Large intestine (tissue), 3 donors: ENCODE data around the gene PPP4C. TPM values are rescaled to one million over a fixed set of nuclear protein-coding genes. Genes with fewer than 3 reads are reported as not detected.
"Not testable (repeated sequence)": the region's sequence is repeated elsewhere in the genome, so short reads cannot be mapped to it uniquely, and the experiment has no call there.

Experiments used
- DNase-seq, 2 donors: peaks; one replicate each; pipeline versions ENCODE4 v3.0.0 to v3.0.0-alpha.2; 2013
- H3K27ac ChIP-seq: one replicate; pipeline ENCODE4 v1.5.1; 2013; ENCODE audit warnings: low read length
- H3K27me3 ChIP-seq: 2 replicates; pipeline ENCODE4 v1.6.1; 2013; ENCODE audit warnings: low read length; ENCODE audit not compliant: control insufficient read depth, insufficient read depth
- H3K36me3 ChIP-seq: 2 replicates; pipeline ENCODE4 v1.6.1; 2013; ENCODE audit warnings: low read length; ENCODE audit not compliant: control insufficient read depth, insufficient read depth
- H3K4me1 ChIP-seq: one replicate; pipeline ENCODE4 v1.6.1; 2013; ENCODE audit warnings: low read length; ENCODE audit not compliant: control insufficient read depth, insufficient read depth
- H3K4me3 ChIP-seq: one replicate; pipeline ENCODE4 v1.5.1; 2013; ENCODE audit warnings: low read length
- H3K9me3 ChIP-seq: one replicate; pipeline ENCODE4 v1.6.1; 2013; ENCODE audit warnings: mild to moderate bottlenecking, low read depth, low read length, moderate library complexity; ENCODE audit not compliant: control insufficient read depth
- WGBS: methylation state at CpG from one replicate; pipeline ENCODE4 v1.1.5; 2013; ENCODE audit warnings: low lambda C conversion rate; ENCODE audit not compliant: insufficient coverage; 5-methylcytosine and 5-hydroxymethylcytosine counted together
- polyA plus RNA-seq: library from polyadenylated mRNA; unstranded; fragments of 120-200 nt; gene quantifications from one replicate; pipeline ENCODE4 v1.2.1, GENCODE V29; 2013

The PPP4C gene
- polyA plus RNA-seq, 1 donor = 97.9 TPM

GRCh38 chr16:30114411-30114810 lies 38.6 kb downstream of the PPP4C start:
- Histone ChIP-seq H3K4me1 (peaks cover 56% of the 10 kb centered on the region), H3K27ac (peak overlapping the region; percentile 88), H3K4me3 (no peak overlapping the region), H3K27me3 (no peaks in the 10 kb centered on the region), H3K36me3 (peaks cover 89% of the 10 kb centered on the region), H3K9me3 (peaks cover 3% of the 10 kb centered on the region)
- no peak for DNase-seq
- no CpG with 5 or more reads among the region's 11 CpGs for whole genome bisulfite sequencing

GRCh38 chr16:30114833-30115232 lies 39.0 kb downstream of the PPP4C start:
- Histone ChIP-seq H3K27ac (peak overlapping the region; percentile 88), H3K36me3 (peaks cover 88% of the 10 kb centered on the region), H3K4me1 (peaks cover 60% of the 10 kb centered on the region)
- H3K9me3 ChIP-seq, H3K4me3 ChIP-seq, DNase-seq, H3K27me3 ChIP-seq: not testable (repeated sequence)
- no CpG with 5 or more reads among the region's 7 CpGs for WGBS

GRCh38 chr16:30115238-30115637 lies 39.4 kb downstream of the PPP4C start:
- Histone ChIP-seq H3K9me3 (peaks cover 3% of the 10 kb centered on the region), H3K4me3 (no peak overlapping the region), H3K27ac (peak overlapping the region; percentile 88), H3K36me3 (peaks cover 84% of the 10 kb centered on the region), H3K4me1 (peaks cover 64% of the 10 kb centered on the region), H3K27me3 (no peaks in the 10 kb centered on the region)
- DNase-seq = peak; percentile 95 to 98
- no CpG with 5 or more reads among the region's 7 CpGs for WGBS

- no peak for DNase-seq
- peaks cover 3% of the 10 kb centered on the region for H3K9me3 ChIP-seq
- peaks cover 76% of the 10 kb centered on the region for H3K4me1 ChIP-seq
- H3K36me3 ChIP-seq = peaks cover 78% of the 10 kb centered on the region
- WGBS = no CpG with 5 or more reads among the region's 16 CpGs
- H3K27ac ChIP-seq = peak overlapping the region; percentile 88
- no peak overlapping the region for H3K4me3 ChIP-seq
- no peaks in the 10 kb centered on the region for H3K27me3 ChIP-seq
These were observed 40.8 kb downstream of the PPP4C start for GRCh38 chr16:30116291-30117207.

GRCh38 chr16:30117768-30118167 lies 42.0 kb downstream of the PPP4C start:
- WGBS = no CpG with 5 or more reads among the region's 10 CpGs
- DNase-seq = no peak
- Histone ChIP-seq H3K36me3 (peaks cover 67% of the 10 kb centered on the region), H3K4me1 (peaks cover 79% of the 10 kb centered on the region), H3K27ac (peak overlapping the region; percentile 88), H3K4me3 (no peak overlapping the region), H3K27me3 (no peaks in the 10 kb centered on the region), H3K9me3 (peaks cover under 1% of the 10 kb centered on the region)

- WGBS = 100% methylated on average over 1 of the region's 2 CpGs
- no peak for DNase-seq
- H3K36me3 ChIP-seq = peaks cover 51% of the 10 kb centered on the region
- peak overlapping the region; percentile 92 for H3K27ac ChIP-seq
- no peak overlapping the region for H3K4me3 ChIP-seq
- no peaks in the 10 kb centered on the region for H3K27me3 ChIP-seq
- H3K9me3 ChIP-seq = no peaks in the 10 kb centered on the region
- H3K4me1 ChIP-seq = peaks cover 66% of the 10 kb centered on the region
These were observed 43.6 kb downstream of the PPP4C start for GRCh38 chr16:30119428-30119827.

GRCh38 chr16:30120340-30121105 lies 44.7 kb downstream of the PPP4C start:
- no CpG with 5 or more reads among the region's 3 CpGs for WGBS
- Histone ChIP-seq H3K36me3 (peaks cover 44% of the 10 kb centered on the region), H3K27ac (peak overlapping the region; percentile 92), H3K4me1 (peaks cover 55% of the 10 kb centered on the region), H3K9me3 (no peaks in the 10 kb centered on the region), H3K27me3 (no peaks in the 10 kb centered on the region), H3K4me3 (no peak overlapping the region)
- DNase-seq = peak; percentile 96 to 97

- DNase-seq = peak; percentile 42 to 66
- H3K4me3 ChIP-seq = peak overlapping the region; percentile 89
- no CpG with 5 or more reads among the region's 31 CpGs for WGBS
- no peaks in the 10 kb centered on the region for H3K9me3 ChIP-seq
- H3K27ac ChIP-seq = peak overlapping the region; percentile 92
- peaks cover 41% of the 10 kb centered on the region for H3K4me1 ChIP-seq
- H3K27me3 ChIP-seq = no peaks in the 10 kb centered on the region
- H3K36me3 ChIP-seq = peaks cover 34% of the 10 kb centered on the region
These were observed 46.2 kb downstream of the PPP4C start for GRCh38 chr16:30121741-30122571.

GRCh38 chr16:30122604-30123160 lies 46.9 kb downstream of the PPP4C start:
- peaks cover 35% of the 10 kb centered on the region for H3K4me1 ChIP-seq
- peak overlapping the region; percentile 92 for H3K27ac ChIP-seq
- peaks cover 26% of the 10 kb centered on the region for H3K36me3 ChIP-seq
- H3K27me3 ChIP-seq = no peaks in the 10 kb centered on the region
- no CpG with 5 or more reads among the region's 42 CpGs for WGBS
- H3K9me3 ChIP-seq = no peaks in the 10 kb centered on the region
- DNase-seq = peak in 1 of 2 donors; percentile 56
- peak overlapping the region; percentile 89 for H3K4me3 ChIP-seq
